GM12873 (cell line): ENCODE measurements around the gene ACAA2.

ENCODE experiments used
- TF ChIP-seq, protein P1 (sequence below): IDR thresholded peaks from 2 replicates; pipeline ENCODE4 v1.5.1; 2012; ENCODE audit warnings: low read depth, mild to moderate bottlenecking, moderate library complexity, low read length, control low read depth; ENCODE audit not compliant: insufficient read depth; ENCODE audit errors: missing control alignments

Gene ACAA2

DNA sequence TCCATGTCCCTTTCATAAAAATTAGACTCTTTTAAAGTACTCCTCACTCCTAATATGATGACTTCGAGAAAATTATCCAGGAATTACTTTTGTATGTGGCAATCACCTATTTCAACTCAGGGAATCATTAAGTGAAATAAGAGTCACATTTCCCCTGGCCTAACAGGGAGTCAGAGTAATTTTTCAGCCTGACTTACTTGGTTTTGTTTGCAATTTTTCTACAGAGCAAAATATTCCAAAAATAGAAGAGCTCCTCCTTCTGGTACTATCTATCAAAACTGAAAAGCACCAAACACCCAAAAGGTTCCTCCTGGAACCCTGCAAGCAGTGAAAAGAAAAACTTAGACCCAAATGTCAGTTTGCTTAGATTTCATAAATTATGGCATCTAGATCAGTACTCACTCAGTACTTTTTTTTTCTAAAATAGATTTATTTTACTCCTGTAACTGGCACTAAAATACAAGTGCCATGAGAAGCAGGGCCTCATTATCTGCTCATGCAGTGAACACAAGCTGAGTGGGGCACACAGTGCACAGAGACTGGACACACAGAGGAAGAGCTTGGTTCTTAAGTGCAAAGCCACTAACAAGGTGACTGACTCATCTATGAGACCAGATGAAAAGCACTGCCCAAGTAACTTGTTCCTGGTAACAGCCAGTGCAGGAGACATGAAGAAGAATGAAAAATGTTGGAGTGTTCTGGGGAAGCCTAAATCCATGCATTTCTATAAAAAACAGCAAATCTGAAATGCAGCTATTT, 28.7 kb downstream of the ACAA2 start:
- TF ChIP-seq, protein P1, sequence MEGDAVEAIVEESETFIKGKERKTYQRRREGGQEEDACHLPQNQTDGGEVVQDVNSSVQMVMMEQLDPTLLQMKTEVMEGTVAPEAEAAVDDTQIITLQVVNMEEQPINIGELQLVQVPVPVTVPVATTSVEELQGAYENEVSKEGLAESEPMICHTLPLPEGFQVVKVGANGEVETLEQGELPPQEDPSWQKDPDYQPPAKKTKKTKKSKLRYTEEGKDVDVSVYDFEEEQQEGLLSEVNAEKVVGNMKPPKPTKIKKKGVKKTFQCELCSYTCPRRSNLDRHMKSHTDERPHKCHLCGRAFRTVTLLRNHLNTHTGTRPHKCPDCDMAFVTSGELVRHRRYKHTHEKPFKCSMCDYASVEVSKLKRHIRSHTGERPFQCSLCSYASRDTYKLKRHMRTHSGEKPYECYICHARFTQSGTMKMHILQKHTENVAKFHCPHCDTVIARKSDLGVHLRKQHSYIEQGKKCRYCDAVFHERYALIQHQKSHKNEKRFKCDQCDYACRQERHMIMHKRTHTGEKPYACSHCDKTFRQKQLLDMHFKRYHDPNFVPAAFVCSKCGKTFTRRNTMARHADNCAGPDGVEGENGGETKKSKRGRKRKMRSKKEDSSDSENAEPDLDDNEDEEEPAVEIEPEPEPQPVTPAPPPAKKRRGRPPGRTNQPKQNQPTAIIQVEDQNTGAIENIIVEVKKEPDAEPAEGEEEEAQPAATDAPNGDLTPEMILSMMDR, result peak; percentile 0

DNA sequence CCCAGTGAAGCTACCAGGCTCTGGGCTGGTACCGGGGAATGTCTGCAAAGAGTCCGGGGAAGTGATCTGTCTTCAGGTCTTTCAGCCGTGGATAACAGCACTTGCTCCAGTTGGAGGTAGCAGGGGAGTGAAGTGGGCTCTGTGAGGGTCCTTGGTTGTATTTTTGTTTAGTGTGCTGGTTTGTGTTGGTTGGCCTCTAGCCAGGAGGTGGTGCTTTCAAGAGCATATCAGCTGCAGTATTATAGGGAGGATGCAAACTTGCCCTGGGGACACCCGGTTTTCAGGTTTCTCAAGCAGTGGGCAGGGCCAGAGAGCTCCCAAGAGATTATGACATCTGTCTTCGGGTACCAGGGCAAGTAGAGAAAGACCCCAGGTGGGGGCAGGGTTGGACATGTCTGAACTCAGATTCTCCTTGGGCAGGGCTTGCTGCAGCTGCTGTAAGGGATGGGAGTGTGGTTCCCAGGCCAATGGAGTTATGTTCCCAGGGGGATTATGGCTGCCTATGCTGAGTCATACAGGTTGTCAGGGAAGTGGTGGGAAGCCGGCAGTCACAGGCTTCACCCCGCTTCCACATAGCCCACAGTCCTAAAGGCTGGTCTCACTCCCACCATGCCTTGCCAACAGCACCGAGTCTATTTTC, 34.4 kb downstream of the ACAA2 start:
- TF ChIP-seq, protein P1, result no peak

DNA sequence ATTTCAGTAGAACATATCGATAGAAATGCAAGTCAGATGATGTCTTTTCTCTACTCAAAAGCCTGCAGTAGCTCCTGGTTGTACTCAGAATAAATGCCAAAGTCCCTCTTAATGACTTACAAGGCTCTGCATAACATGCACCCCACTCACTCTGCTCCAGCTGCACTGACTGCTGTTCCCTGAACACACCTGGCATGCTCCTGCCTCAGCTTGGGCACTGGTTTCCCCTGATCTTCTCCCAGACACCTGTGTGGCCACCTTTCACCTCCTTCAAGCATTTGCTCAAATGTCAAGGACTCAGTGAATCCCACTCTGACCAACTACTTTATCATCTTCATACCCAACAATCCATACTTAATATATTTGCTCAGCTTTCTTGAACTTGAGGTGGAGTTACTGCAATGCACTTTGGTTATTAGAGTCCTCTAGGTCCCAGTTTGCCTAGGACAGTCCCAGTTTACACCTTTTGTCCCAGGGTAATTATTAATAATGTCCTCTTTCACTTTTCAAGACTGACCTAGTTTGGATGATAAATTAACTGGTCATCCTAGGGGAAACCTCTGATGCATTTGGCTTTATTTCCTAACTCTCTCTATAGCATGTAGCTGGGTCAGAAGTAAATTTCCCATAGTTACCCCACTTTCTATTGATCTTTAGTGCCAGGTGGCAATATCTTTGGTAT, 44.1 kb downstream of the ACAA2 start:
- TF ChIP-seq, protein P1, result no peak

DNA sequence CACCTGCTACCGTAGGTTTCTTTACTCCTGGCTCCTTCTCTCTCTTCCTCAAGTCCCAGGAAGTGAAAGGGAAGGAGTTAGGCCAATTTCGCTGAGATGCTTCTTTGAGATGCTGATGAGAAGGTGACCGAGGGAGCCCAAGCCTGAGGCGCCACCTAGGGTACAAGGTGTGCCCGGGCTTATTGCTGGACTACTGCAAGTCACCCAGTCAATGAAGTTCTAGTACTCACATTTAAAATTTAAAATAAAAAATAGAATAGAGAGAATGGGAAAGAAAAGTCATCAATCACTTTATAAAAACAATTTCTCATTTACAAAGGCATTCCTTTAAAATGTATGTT, 45.3 kb downstream of the ACAA2 start:
- TF ChIP-seq, protein P1, result peak; percentile 41

DNA sequence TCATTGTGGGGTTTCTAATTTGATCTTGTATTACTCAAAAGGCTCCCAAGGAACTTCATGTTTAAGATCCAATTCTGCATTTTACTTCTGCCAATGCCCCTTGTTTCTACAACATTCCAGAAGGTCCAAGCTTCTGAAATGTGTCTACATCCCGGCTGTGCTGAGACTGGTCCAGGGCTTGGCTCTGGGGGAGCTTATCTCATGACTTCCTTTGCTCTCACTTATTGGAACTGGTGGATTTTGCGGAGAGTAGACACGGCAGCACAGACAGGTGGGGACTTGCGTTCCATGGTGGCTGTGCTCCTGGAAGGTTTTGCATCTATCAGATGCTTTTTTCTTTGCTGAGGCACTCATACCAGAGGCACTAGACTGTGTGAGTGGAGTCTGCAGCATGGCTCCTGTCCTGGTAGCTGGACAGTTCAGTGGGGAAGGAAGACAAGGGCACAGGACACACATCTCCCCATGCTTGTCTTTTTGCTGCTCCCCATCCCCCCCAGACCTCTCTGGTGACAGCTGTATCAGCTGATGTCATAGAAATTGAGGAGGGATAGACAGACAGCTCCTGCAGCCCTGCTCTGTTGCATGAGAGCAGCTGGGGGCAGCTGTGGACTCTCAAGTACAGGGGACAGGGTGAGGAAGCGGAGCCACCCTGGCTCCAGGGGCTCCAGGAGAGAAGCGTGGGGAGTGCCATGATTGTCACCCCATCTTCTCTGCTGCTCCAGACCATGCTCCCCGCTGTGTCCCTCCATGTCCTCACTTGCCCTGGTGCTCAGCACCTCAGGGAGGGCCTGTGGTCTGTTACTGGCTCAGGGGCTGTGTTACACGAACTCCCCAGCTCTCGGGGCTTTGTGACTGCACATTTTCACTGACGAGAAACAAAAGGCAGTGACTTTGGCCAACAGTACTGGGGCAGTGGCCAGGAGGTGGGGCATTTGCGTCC, 46.0 kb downstream of the ACAA2 start:
- TF ChIP-seq, protein P1, result no peak

DNA sequence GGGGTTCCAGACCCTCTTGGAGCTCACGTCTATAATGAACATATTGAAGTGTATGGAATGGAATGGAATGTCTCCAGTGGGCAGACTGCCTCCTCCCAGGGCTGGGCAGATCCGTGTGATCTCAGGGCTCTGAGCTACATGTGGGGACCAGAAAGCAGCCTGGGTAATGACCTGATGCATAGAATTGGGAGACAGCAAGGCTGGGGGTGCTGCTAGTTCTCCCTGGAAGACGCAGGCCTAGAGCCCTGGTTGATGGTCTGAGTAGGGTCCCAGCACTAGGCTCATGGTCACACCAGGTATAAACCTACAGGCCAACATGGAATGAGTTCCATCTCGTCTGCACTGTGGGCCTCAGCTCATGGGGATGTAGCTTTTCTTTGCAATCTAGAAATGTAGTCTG, 46.7 kb downstream of the ACAA2 start:
- TF ChIP-seq, protein P1, result no peak

DNA sequence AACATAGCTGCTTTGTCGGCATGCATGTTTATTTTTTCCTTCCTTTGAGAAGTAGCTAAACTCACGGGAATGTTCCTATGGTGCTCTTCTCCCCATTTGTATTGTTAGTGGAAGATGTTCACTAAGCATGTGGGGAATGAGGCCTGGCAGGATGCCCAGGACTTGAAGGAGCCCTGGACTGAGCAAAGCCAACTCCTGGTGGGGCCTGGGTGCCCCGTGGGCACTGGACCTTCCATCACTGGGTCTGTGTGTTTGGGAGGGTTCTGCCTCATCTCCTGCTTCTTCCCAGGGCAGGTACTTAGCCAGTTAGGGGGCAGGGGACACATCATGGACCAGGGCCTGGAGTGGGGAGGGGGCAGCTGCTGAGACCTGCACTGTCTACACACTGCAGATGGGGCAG, 49.3 kb downstream of the ACAA2 start:
- TF ChIP-seq, protein P1, result no peak
